GM18873 (cell line): ENCODE results near the gene INTS11.

Experiments used
- ATAC-seq: cut with Tn5 transposase; IDR thresholded peaks from one replicate; pipeline ENCODE4 v1.9.1; 2021; ENCODE audit warnings: mild to moderate bottlenecking, moderate library complexity, moderate number of reproducible peaks; ENCODE audit not compliant: unreplicated experiment, low FRiP score

Gene INTS11

GRCh38 chr1:1287288-1288110, 37.0 kb downstream of the INTS11 start:
- no peak for ATAC-seq

DNA sequence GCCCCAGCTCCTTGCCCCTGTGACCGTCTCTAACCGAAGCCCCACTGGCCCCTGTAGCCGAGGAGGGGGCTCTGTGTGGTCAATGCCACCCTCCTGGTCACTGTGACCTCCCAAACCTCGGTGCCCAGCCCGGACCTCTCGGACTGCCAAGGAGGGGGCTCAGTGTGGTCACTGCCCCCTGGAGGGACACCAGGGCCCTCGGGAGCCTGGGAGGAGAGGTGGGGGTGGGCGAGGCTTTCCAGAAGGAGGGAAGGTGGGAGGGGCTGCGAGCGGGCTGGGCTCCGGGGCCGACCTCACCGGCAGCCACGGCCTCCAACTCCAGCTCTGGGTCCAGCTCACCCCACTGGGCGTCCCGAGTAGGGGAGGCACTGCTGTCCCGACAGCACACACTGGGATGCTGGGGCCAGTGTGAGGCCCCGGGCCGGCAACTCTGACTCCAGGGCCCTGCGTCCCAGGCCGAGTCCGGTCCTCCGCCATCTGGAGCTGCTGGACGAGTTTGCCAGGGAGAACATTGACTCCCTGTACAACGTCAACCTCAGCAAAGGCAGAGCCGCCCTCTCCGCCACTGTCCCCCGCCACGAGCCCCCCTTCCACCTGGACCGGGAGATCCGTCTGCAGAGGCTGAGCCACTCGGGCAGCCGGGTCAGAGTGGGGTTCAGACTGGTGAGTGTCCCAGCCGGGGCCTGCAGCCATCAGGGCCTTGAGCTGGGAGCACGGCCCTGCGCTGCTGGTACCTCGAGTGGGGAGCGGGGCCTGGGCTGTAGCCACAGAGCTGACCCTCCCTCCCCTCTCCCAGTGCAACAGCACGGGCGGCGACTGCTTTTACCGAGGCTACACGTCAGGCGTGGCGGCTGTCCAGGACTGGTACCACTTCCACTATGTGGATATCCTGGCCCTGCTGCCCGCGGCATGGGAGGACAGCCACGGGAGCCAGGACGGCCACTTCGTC, 37.9 kb downstream of the INTS11 start:
- ATAC-seq: no peak

GRCh38 chr1:1285611-1286311, 38.7 kb downstream of the INTS11 start:
- ATAC-seq: no peak

- ATAC-seq: no peak
Measured at GRCh38 chr1:1285102-1285571, 39.3 kb downstream of the INTS11 start.

GRCh38 chr1:1284221-1285101, 40.0 kb downstream of the INTS11 start:
- no peak for ATAC-seq

GRCh38 chr1:1283821-1284220, 40.6 kb downstream of the INTS11 start:
- no peak for ATAC-seq

DNA sequence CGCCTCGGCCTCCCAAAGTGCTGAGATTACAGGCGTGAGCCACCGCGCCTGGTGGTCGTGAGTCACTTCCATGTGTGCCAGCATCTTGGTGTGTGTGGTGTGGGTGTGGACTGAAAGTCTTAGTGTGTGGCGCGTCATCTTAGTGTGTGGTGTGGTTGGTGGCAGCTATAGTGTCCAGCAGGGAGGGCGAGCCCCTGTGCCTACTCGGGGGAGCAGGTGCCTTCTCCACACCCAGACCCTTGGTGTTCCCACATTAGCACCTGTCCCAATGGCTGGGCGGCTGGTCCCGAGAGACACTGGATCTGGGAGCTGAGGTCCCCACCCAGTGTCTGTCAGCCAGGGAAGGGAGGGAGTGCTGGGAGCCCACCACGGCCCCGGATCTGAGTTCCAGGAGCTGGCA, 41.5 kb downstream of the INTS11 start:
- ATAC-seq: no peak

DNA sequence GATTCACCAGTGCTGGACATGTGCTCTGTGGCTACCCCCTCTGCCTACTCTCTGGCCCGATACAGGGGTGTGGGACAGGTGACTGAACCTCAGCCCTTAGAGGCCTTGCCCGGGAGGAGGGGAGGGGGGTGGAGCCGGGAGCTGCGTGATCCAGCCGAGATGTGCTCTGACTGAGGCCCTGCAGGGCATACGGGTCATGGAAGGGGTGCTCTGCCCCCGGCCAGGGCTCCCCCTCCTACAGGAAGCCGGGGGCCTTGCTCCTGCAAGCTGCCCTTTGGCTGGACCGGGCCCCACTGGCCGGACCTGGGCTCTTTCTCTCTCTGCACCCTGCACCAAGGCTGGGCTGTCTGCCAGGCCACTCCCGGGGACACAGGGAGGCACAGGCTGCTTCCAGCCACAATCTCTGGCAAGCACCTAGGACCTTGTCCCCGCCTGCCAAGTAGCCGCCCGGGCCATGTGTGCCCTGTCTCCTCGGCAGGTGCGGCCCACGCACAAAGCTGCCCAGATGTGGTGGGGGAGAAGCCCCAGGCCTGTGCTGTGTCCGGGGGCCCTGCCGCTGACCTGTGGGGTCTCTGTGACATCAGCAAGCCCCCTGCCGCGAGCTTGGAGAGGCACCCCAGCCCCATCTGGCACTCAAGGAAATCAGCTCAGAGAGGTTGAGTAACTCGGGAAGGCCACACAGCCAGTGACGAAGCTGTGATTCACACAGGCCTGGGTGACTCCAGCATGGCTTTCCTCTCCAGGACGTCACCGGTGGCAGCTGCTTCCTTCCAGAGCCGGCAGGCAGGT, 42.7 kb downstream of the INTS11 start:
- ATAC-seq: no peak

DNA sequence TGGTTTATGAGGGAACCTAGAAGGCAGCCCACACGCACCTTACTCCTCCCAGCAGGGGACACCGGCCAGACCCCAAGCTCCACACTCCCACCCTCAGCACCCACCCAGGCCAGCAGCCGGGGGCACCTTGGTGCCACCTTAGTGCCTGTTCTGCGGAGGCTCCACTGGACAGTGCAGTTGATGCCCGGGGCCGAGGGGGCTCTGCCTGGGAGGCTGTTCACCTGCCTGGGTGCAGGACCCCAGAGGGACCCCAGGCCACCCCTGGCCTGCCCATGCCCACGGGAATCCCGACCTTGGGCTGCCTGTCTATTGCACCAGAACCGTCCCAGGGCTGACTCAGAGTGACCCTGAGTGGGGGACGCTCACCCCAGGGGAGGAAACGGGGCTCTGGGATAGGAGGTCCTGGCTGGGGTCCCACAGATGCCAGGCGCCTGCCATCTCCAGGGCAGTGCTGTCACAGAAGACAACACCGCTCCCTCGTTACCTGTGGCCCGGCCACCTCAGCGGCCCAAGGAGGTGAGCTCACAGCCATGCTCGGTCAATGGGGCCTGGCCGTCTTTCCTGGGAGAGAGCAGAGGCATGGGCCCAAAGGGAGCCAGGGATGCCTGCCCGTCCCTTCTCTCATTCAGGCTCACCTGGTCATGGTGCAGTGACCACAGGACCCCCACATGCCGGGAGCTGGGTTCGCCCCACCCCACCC, 43.5 kb downstream of the INTS11 start:
- ATAC-seq: no peak

DNA sequence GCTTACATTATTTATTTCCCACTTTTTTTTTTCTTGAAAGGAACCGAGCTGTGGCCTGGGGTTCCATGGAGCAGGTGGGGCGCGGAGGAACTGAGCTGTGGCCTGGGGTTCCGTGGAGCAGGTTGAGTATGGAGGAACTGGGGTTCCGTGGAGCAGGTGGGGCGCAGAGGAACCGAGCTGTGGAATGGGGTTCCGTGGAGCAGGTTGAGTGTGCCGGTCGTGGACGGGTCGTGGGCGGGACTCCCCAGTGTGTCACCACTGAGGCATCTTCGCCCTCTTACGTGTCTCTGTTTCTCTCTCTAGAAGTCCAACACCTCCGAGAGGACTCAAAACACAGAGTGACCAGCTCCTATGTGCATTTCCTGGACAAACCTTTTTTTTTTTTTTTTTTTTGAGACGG, 45.4 kb downstream of the INTS11 start:
- no peak for ATAC-seq

GRCh38 chr1:1278620-1279019, 45.8 kb downstream of the INTS11 start:
- ATAC-seq: no peak

- no peak for ATAC-seq
Measured at GRCh38 chr1:1275836-1276235, 48.6 kb downstream of the INTS11 start.

DNA sequence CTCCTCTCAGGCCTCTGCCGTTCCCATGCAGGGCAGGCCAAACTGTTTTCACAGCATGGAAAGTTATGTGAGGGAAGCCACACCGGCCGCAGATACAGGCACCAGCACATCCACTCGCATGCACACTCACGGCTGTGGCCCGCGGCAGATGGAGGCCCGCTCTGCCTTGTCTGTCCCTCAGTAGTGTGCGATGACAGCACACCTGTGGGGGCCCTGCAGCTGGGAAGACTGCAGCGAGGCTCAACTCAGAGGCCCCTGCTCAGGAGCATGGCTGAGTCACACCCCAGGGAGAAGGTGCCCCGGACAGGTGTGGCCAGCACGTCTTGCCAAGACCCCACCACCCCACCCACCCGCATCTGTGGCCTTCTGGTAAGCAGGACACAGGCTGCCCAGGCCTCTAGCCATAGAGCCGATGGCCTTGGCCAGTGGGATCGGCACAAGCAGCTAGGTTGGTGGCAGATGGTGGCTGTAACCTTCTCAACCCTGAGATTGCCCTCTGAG, 49.5 kb downstream of the INTS11 start:
- no peak for ATAC-seq

DNA sequence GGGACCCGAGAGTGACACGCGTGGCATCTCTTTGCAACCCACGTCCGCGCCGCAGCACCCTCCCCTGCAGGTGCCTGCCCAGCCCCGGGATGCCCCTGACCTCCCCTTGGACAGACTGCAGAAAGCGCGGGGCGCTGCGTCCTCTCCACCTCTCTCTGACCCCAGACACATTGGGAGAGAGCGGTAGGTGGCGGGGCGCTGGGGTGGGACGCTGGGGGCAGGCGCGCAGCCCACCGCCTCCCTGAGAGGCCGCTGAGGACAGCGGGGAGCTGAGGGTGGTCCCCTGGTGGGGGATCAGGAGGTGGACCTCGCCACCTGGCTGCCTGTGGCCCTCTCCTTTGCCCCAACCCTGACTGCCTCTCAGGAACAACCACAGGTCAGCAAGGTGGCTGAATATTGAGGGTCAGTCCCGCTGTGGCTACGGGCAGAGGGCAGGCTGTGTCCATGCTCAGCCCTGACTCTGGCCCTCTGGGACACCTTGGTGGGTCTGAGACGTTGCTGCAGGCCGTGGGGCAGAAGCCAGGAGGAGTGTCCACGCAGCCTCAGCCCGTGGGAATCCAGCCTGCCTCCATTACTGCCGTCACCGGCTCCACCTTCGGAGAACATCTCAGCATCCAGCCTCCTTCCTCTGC, 50.0 kb downstream of the INTS11 start:
- no peak for ATAC-seq

GRCh38 chr1:1273512-1274298, 50.8 kb downstream of the INTS11 start, which contains the start of gene UBE2J2:
TSS of gene UBE2J2 (minus strand) at chr1:1273854. CDS start at chr1:1267992, 5,862 bp downstream.
- peak; percentile 57 for ATAC-seq

- ATAC-seq: no peak
Measured at GRCh38 chr1:1273209-1273511, 51.3 kb downstream of the INTS11 start.
